Measurements from ENCODE around the gene ADARB2.

Gene ADARB2

DNA sequence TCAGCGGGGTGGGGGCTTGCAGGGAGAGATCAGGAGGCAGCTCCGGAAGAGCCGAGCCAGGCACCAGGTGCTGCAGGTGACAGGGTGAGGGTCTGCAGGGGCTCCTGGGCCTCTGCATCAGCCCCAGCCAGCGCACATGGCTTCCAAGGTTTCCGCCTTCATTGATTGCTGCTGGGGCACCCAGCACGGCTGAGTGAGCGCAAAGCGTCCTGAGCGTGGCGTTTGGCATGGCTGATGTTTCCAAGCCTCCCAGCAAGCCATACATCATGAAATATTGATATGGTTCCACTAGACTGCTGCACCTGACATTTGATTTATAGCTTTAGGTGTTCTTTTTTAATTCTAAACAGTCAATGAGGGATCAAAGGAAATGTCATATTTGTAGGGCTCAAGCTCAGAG is 422.1 kb downstream of the ADARB2 start:
- DNase-seq (ENCODE audit: low read depth): no peak

GRCh38 chr10:1311726-1312125 is 425.6 kb downstream of the ADARB2 start:
- no peak for DNase-seq (ENCODE audit: low read depth)

DNA sequence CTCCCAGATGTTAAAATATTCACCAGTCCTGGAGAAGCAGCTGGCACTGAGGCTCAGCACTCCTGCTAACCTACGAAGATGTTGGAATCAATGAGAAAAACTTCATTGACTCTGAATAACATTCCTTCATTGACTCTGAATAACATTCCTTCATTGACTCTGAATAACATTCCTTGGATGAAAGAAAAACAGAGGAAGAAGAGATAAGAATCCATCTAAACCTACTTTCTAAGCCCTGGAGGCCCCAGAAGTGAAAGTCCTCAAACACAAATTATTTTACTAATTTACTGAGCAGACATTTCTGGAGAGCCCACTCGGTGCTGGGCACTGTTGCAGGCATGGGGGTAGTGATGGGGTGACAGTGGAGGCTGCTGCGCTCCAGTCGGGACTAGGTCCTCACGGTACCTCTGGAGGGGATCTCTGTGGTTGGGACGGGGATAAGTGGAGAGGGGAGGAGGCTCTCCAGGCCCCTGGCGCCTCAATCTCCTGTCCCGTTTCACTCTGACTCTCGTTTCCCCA is 427.0 kb downstream of the ADARB2 start:
- DNase-seq (ENCODE audit: low read depth): no peak

- no peak for DNase-seq (ENCODE audit: low read depth)
Observed at GRCh38 chr10:1309617-1310270, 427.6 kb downstream of the ADARB2 start.

DNA sequence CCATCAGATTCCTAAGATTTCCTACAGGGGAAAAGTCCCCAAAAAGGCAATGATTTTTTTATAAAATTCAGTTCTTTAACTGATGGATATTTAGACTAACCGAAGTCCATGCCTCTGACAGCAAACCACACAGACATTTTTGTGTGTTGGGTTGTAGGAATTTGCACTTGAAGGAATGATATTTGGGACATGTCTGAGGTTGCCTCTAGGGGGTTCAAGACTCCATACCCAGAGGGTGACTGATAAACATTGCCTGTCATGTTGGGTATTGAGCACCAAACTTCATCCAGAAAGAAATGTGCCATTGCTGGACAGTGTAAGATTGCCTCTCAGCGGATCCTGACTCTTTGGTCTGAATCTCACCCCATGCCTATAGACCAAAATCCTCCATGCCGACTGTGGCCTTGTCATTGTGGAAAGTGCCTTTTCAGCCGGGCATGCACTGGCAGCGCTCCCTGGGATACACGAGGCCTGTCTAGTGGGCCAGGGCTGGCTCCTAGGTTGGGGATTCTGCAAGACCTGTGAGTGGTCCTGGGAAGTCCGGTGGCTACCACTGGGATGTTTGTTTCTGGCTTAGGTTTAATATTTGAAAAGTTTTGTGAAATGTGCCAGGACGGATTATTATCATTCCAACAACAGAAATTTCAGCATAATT is 428.2 kb downstream of the ADARB2 start:
- DNase-seq (ENCODE audit: low read depth): no peak

- no peak for DNase-seq (ENCODE audit: low read depth)
Observed at GRCh38 chr10:1308173-1308961, 429.0 kb downstream of the ADARB2 start.

DNA sequence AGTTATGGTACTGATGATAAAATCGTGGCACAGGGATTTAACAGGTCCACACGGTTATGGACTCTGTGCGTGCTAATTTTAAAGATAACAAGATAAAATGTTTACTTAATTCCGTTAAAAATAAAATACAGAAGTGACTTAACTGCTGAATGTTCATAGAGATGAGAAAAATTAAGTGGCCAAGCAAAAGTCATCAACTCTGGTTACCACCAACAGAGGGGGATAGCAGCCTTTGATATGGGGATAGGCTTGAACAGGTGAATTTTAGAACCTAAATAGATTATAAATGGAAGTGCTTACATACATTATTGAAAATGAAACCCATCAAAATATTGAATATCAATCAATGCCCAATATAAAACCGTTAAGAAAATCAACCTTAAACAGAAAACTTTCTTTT is 436.2 kb downstream of the ADARB2 start:
- DNase-seq (ENCODE audit: low read depth): no peak

DNA sequence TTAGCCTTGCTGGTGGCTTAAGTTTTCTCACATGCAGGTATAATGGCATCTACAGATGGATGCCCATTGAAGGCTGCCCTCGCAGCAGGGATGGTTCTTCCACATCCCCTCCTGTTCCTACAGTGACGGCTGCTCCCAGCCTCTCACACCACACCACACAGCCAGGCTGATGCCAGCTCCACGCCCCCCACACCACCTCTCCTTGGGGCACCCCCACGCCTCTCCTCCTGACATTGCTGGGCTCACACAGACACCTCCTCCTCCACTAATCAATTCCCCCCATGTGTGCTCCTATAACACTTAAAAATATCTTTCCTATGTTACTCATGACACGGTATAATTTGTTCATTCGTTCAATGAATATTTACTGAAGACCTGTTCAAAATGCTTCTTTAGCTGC is 437.1 kb downstream of the ADARB2 start:
- DNase-seq (ENCODE audit: low read depth): no peak

GRCh38 chr10:1299041-1299726 is 438.1 kb downstream of the ADARB2 start:
- no peak for DNase-seq (ENCODE audit: low read depth)

DNA sequence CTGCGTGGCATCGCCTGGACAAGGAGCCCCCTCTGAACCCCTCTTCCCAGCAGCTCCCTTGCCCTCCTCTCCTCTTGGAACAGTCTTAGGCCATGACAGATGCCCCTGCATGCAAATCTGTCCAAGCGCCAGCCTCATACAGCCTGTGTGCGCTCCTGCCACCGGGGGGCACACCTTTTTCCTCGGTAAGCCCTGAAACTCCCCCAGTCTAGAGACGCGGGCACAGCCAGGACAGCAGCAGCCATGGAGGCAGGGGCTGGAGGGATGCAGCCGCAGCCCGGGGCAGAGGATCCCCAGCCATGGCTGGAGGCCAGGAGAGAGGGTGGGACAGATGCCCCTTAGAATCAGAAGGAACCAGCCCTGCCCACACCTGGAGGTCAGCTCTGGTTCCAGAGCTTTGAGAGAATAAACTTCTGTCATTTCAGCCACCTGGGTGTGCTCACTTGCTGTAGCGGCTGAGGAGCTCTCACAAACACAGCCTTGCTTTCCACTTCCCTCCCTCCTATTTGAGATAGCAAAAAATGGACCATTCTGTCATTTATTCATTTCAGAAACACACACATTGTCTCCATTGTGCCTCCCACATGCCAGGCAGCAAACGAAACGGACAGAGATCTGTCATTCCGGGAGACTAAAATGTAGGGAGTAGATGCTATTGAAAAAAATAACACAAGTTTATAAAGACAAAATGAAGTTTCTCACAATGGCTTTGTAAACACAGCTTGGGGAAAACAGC is 439.6 kb downstream of the ADARB2 start:
- DNase-seq (ENCODE audit: low read depth): no peak

- no peak for DNase-seq (ENCODE audit: low read depth)
Observed at GRCh38 chr10:1295756-1296480, 441.4 kb downstream of the ADARB2 start.

GRCh38 chr10:1294748-1295147 is 442.6 kb downstream of the ADARB2 start:
- DNase-seq (ENCODE audit: low read depth): no peak

DNA sequence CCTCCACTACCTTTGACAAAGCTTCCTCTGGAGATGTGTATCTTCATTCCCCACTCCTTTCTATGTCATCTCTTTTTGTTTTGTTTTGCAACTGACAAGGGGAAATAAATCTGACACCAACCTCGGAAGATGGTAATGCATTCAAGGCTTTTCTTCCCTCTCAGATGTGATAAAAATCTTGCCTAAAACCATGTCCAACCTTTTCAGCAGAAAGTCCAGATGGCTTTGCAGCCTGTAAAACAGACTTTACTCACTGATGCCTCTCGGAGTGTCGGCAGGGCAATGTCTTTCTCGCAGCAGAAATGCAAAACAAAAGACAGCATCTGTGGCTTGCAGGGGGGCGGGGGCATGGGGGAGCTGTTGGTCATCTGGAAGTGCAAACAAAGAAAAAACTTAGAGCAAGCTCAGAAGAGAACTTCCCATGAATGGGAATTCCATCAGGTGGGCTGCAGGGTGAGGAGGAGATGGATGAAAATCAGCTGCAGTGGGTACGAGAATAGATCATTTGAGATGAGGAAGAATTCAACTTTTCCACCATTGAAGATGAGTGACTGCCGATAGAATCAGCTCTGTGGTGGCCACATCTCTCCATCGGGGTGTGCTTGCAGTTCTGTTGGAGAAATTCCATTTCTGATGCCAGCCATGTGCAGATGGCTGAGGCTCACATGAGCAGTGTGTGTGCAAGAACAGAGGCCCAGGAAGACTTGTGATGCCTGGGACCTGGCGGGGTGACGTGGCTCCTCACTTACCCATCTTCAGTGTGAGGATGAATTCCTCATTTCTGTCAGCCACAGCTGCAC is 443.5 kb downstream of the ADARB2 start:
- DNase-seq (ENCODE audit: low read depth): no peak

DNA sequence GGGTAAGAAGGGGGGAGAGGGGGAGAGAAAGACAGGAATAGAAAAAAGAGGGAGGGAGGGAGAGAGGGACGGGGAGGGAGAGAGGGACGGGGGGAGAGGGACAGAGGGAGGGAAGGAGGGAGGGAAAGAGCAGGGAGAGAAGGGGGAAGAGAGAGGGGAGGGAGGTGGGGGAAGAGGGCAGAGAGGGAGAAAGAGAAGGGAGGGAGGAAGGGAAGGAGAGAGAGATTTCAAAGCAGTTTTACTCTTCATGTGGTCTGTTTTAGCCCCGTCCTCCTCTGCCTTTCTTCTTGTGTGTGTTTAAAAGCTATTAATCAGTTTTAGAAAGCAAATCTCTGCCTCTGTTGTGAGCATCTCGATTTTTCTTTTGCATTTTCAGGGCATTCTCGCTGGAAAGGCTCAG is 444.2 kb downstream of the ADARB2 start:
- no peak for DNase-seq (ENCODE audit: low read depth)

GRCh38 chr10:1292611-1293031 is 444.7 kb downstream of the ADARB2 start:
- no peak for DNase-seq (ENCODE audit: low read depth)

DNA sequence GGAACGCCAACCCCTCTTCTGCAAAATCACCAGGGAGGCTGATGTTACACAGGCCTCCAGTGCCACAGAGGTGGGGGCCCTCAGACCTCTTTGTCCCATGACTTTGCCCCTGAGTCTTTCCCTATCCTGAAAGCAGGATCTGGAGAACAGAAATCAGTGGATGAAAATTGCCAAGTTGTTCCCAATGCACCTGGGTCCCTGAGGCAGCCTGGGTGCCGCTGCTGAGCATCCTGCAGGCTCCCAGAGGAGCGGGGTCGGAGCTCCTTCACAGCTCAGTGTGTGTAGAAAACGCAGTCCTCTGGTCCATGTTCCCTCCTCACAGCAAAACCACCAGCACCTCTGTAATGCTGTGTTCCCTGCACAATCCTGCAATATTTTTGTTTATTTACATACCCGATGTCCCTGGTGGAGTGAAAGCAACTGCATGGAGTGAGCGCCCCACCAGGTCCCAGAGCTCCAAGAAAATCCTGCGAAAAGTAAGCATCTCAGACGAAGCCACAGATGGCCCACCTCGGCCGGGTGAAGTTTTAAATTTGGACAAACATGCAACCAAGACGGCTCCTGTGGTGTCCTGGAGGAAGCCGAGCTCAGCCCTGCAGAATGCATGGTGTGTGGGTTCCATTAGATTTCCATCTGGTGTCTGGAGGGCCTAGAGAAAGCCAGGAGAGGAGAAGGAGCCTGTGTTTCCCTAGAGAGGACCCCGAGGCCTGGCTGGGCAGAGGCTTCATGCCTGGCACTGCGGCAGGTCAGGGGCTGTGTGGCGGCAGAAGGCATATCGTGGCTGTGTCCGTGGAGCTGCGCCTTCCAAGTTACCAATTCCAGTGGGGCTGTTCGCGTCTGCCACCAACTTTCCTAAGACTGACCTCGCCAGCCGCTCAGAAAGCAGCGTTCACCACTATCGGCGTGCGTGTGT is 445.9 kb downstream of the ADARB2 start:
- no peak for DNase-seq (ENCODE audit: low read depth)

GRCh38 chr10:1290071-1290471 is 447.3 kb downstream of the ADARB2 start:
- DNase-seq (ENCODE audit: low read depth): no peak

- DNase-seq (ENCODE audit: low read depth): no peak
Observed at GRCh38 chr10:1289591-1289990, 447.7 kb downstream of the ADARB2 start.

- no peak for DNase-seq (ENCODE audit: low read depth)
Observed at GRCh38 chr10:1287971-1288401, 449.3 kb downstream of the ADARB2 start.

Measured in stimulated activated CD8-positive, alpha-beta memory T cell treated with anti-CD3 and anti-CD28 coated beads, Interleukin-12 subunit alpha, Interleukin-12 subunit beta, amount 100 ng/mL, for 4 hours (primary cell).